Loucy (cell line): ENCODE measurements around the gene MYO1D.

Source experiments
- CTCF ChIP-seq: fragments of 200-600 bp; sonication (generic); conservative IDR thresholded peaks from 2 replicates; pipeline ENCODE4 v1.5.1; 2014; ENCODE audit warnings: mild to moderate bottlenecking, antibody characterized with exemption, low read length
- EZH2phosphoT487 ChIP-seq: fragments of 200-600 bp; IDR thresholded peaks from 2 replicates; pipeline ENCODE4 v1.6.1; 2018; ENCODE audit warnings: antibody characterized with exemption, mild to moderate bottlenecking, moderate library complexity, borderline replicate concordance

- TF ChIP-seq CTCF (no peak), EZH2phosphoT487 (no peak)
These were observed 99.5 kb downstream of the MYO1D start for GRCh38 chr17:32777436-32777835.
